ENCODE results near the gene ANKMY1.

GRCh38 chr2:240523451-240524281 lies 34.1 kb downstream of the ANKMY1 start:
- TF ChIP-seq CTCF (IDR thresholded peaks at IDR 0.05; ENCODE audit: insufficient read depth, low read length): no peak
- no peak for TF ChIP-seq GABPA (IDR thresholded peaks at IDR 0.05; ENCODE audit: low read depth)
- no peak for TF ChIP-seq POLR2AphosphoS5 (IDR thresholded peaks at IDR 0.05; ENCODE audit: low read depth)
- TF ChIP-seq REST (IDR thresholded peaks at IDR 0.05; ENCODE audit: insufficient replicate concordance, low read depth): no peak
- TF ChIP-seq SPI1 (IDR thresholded peaks at IDR 0.05; ENCODE audit: borderline replicate concordance, low read depth): no peak
